GM12878 (cell line): Measurements from ENCODE around the gene PRIMPOL. TPM values are rescaled to one million over a fixed set of nuclear protein-coding genes. Genes with fewer than 3 reads are reported as not detected.
A peak's percentile ranks its signal among the peaks of the same experiment; 100 is the strongest.

Experiments
- ATAC-seq: fragments of 200-7000 bp; cut with Tn5 transposase; 3 replicates; pipeline ENCODE4 v1.9.1; 2020; ENCODE audit warnings: mild to moderate bottlenecking, moderate library complexity
- BruUV-seq: library from RNA; stranded (reverse); fragments of 400-500 nt; replicated peaks from 2 replicates; lab custom pipeline; 2021; lab: Mats Ljungman, UMichigan
- CTCF ChIA-PET: fragments of 300-600 bp; sonication (Branson Sonifier 250); formaldehyde crosslinking; extraction: SDS; loops from one replicate; lab custom pipeline; 2021; ENCODE audit warnings: inconsistent platforms; lab: Yijun Ruan, JAX
- POLR2A ChIA-PET: fragments of 350-600 bp; formaldehyde crosslinking; extraction: SDS; loops from one replicate; lab custom pipeline; 2021; ENCODE audit warnings: inconsistent platforms; lab: Charles Lee
- RAD21 ChIA-PET: fragments of 300-600 bp; sonication (Branson Sonifier 250); formaldehyde crosslinking; loops from one replicate; lab custom pipeline; 2023; ENCODE audit warnings: antibody characterized with exemption; ENCODE audit not compliant: unreplicated experiment; lab: Charles Lee
- SMC1A ChIA-PET: fragments of 300-600 bp; sonication (Branson Sonifier 250); formaldehyde crosslinking; loops from one replicate; lab custom pipeline; 2023; ENCODE audit not compliant: unreplicated experiment, uncharacterized antibody; lab: Charles Lee
- DNase-seq: peaks from one replicate; pipeline ENCODE4 v3.0.0-alpha.2; 2011; ENCODE audit warnings: low read depth, low spot score
- FAIRE-seq: peaks from 3 replicates; lab custom pipeline; 2011; peaks lifted over from hg19 to GRCh38; lab: Jason Lieb, UNC
- H2AFZ ChIP-seq: 2 replicates; pipeline ENCODE4 v1.6.0; 2011; ENCODE audit warnings: low read depth, low read length, control low read depth; ENCODE audit not compliant: control insufficient read depth
- H3K27ac ChIP-seq: 2 replicates; pipeline ENCODE4 v1.5.1; 2011; ENCODE audit warnings: control low read depth; ENCODE audit not compliant: control insufficient read depth, insufficient read depth
- H3K27me3 ChIP-seq, 2 experiments: replicated peaks in 1 of 2; 2 replicates each; pipeline versions ENCODE4 v1.6.0 to v1.6.1; 2011; ENCODE audit warnings: low read length in 1 of 2; ENCODE audit not compliant: control insufficient read depth in 2 of 2, insufficient read depth in 2 of 2
- H3K36me3 ChIP-seq, 2 experiments: 2 replicates each; pipeline ENCODE4 v1.5.1; 2011; ENCODE audit warnings: low read length in 1 of 2; ENCODE audit not compliant: control insufficient read depth in 2 of 2, insufficient read depth in 2 of 2
- H3K4me1 ChIP-seq: 2 replicates; pipeline ENCODE4 v1.6.1; 2011; ENCODE audit warnings: mild to moderate bottlenecking, low read length, moderate library complexity, mixed read lengths; ENCODE audit not compliant: control insufficient read depth, insufficient read depth
- H3K4me2 ChIP-seq: 2 replicates; pipeline ENCODE4 v1.6.0; 2011; ENCODE audit warnings: control low read depth; ENCODE audit not compliant: control insufficient read depth, insufficient read depth
- H3K4me3 ChIP-seq: fragments of 200-600 bp; sonication (generic); 2 replicates; pipeline ENCODE4 v1.5.1; 2016
- H3K79me2 ChIP-seq: 2 replicates; pipeline ENCODE4 v1.6.0; 2011; ENCODE audit warnings: low read length; ENCODE audit not compliant: control insufficient read depth, insufficient read depth
- H3K9ac ChIP-seq: 2 replicates; pipeline ENCODE4 v1.8.0; 2011; ENCODE audit warnings: low read length, control low read depth, mixed read lengths; ENCODE audit not compliant: control insufficient read depth, insufficient read depth
- H3K9me3 ChIP-seq: replicated peaks from 3 replicates; pipeline ENCODE4 v1.5.1; 2011; ENCODE audit warnings: mild to moderate bottlenecking, low read length; ENCODE audit not compliant: control insufficient read depth, insufficient read depth
- H4K20me1 ChIP-seq: 2 replicates; pipeline ENCODE4 v1.6.0; 2011; ENCODE audit not compliant: control insufficient read depth, insufficient read depth
- ATF3 ChIP-seq: IDR thresholded peaks from 2 replicates; pipeline ENCODE4 v1.6.1; 2011; ENCODE audit warnings: low read depth, mild to moderate bottlenecking, low read length, moderate library complexity, borderline replicate concordance; ENCODE audit errors: extremely low read depth
- BHLHE40 ChIP-seq, 2 experiments: fragments of 450-650 bp in 1 of 2; IDR thresholded peaks; 2 replicates each; pipeline ENCODE4 v1.6.1; 2011 to 2017; ENCODE audit warnings: low read depth in 2 of 2, borderline replicate concordance in 1 of 2, improper control_type of control experiment in 1 of 2, low read length in 1 of 2, mild to moderate bottlenecking in 1 of 2
- GABPA ChIP-seq: IDR thresholded peaks from 2 replicates; pipeline ENCODE4 v1.6.1; 2014; ENCODE audit warnings: antibody characterized with exemption, low read depth, mild to moderate bottlenecking, inconsistent platforms
- HDAC2 ChIP-seq: fragments of 200-600 bp; sonication (generic); IDR thresholded peaks from 2 replicates; pipeline ENCODE4 v1.6.1; 2017
- MEF2A ChIP-seq: IDR thresholded peaks from 2 replicates; pipeline ENCODE4 v1.6.1; 2011; ENCODE audit warnings: low read depth, mild to moderate bottlenecking, low read length, moderate library complexity; ENCODE audit not compliant: insufficient read depth
- MEF2B ChIP-seq: fragments of 450-650 bp; IDR thresholded peaks from 2 replicates; pipeline ENCODE4 v1.6.1; 2018; ENCODE audit warnings: mild to moderate bottlenecking, moderate library complexity; ENCODE audit not compliant: partially characterized antibody, poor library complexity, severe bottlenecking
- NFIC ChIP-seq: IDR thresholded peaks from 2 replicates; pipeline ENCODE4 v1.6.1; 2012; ENCODE audit warnings: low read depth, mild to moderate bottlenecking, inconsistent platforms, low read length, moderate library complexity
- RAD51 ChIP-seq: fragments of 450-650 bp; IDR thresholded peaks from 2 replicates; pipeline ENCODE4 v1.6.1; 2016; ENCODE audit warnings: moderate library complexity, mild to moderate bottlenecking, inconsistent platforms
- SMAD5 ChIP-seq: IDR thresholded peaks from 2 replicates; pipeline ENCODE4 v1.6.1; 2016; ENCODE audit warnings: antibody characterized with exemption, low read depth
- SRF ChIP-seq, 2 experiments: IDR thresholded peaks; 2 replicates each; pipeline ENCODE4 v1.6.1; 2011; ENCODE audit warnings: low read depth in 2 of 2, low read length in 2 of 2, mild to moderate bottlenecking in 1 of 2, moderate library complexity in 1 of 2
- WGBS: methylation state at CpG from one replicate; pipeline ENCODE4 v1.1.6; 2016; ENCODE audit warnings: low lambda C conversion rate; ENCODE audit not compliant: insufficient replicate concordance, insufficient coverage; ENCODE audit errors: missing lambda C conversion rate; 5-methylcytosine and 5-hydroxymethylcytosine counted together
- in situ Hi-C: fragments of 300-500 bp; cut with MboI; formaldehyde crosslinking; loops from 9 replicates; pipeline ENCODE4 v1.14.3; 2018; ENCODE audit warnings: mixed read lengths
- intact Hi-C: fragments of 100-400 bp; cut with micrococcal nuclease; formaldehyde crosslinking; loops from one replicate; pipeline ENCODE4 v1.14.2; 2022; ENCODE audit not compliant: unreplicated experiment
- polyA plus RNA-seq, 11 experiments: library from polyadenylated mRNA; depleted of rRNA in 4 of 11; unstranded in 6 of 11; stranded (reverse) in 5 of 11; fragments of >200 nt; fragmentation: Nextera tagmentation in 4 of 11; fragmentation: Illumina TruSeq in 1 of 11; extraction: Ambion mirVana in 4 of 11; extraction: Trizol in 1 of 11; gene quantifications; 1 replicate in 1 of 11; 2 replicates in 10 of 11; pipeline versions ENCODE4 v1.2.1 to v1.2.3, GENCODE V29; 2011 to 2016; ENCODE audit warnings: inconsistent platforms in 2 of 11, missing spikeins in 2 of 11, low read depth in 1 of 11
- total RNA-seq, 4 experiments: library from RNA; depleted of rRNA in 3 of 4; stranded (reverse); fragments of >200 nt in 3 of 4; fragmentation: Illumina TruSeq in 1 of 4; extraction: Trizol in 1 of 4; gene quantifications; 2 replicates each; pipeline versions ENCODE4 v1.2.1 to v1.2.3, GENCODE V29; 2013 to 2021
- TF ChIP-seq, protein P1 (sequence below): IDR thresholded peaks from 2 replicates; pipeline ENCODE4 v1.6.1; 2011; ENCODE audit warnings: borderline replicate concordance, low read depth, mild to moderate bottlenecking, moderate library complexity, mixed read lengths, low read length; ENCODE audit not compliant: insufficient read depth; ENCODE audit errors: extremely low read length

Gene PRIMPOL
- total and polyA plus RNA-seq, 10 of the 15 experiments (the other 5 are each of a cell fraction or from before 2014, with no cell fraction given), result 10.6 to 23.7 (median 14.0) TPM

GRCh38 chr4:184645904-184646610 lies 3.5 kb upstream of the PRIMPOL start:
- H3K27me3 ChIP-seq, result no peaks in the 10 kb centered on the region
- in situ Hi-C loops, result no loop called here
- peak overlapping the region; percentile 98 for H3K4me3 ChIP-seq
- BruUV-seq, result no TSS peak
- peaks cover 90% of the 10 kb centered on the region for H3K79me2 ChIP-seq
- no peaks in the 10 kb centered on the region for H4K20me1 ChIP-seq
- FAIRE-seq (no peak), DNase-seq (no peak), ATAC-seq (no peak)
- CTCF ChIA-PET, result interaction anchor here (1.7 to 2.1 kb wide), 2 partner anchors 11 to 89 kb away, joined by 3 to 8 read pairs; partner anchors contain the start of gene CENPU
- TF ChIP-seq GABPA (no peak), HDAC2 (no peak), MEF2B (peak; percentile 26), NFIC (peak; percentile 42; the same call in 1 of the 2 replicates), MEF2A (0 out of 2 replicates have a peak, but pooled peaks have one; percentile 49), ATF3 (0 out of 2 replicates have a peak, but pooled peaks have one; percentile 36), BHLHE40 (IDR thresholded peaks at IDR 0.05; ENCODE audit: borderline replicate concordance in 1 of 2, low read depth in 2 of 2, low read length in 1 of 2) (peak; percentile 19 to 77; a peak in 3 of 4 replicates), RAD51 (peak; percentile 79; the same call in 1 of the 2 replicates), SMAD5 (0 out of 2 replicates have a peak, but pooled peaks have one; percentile 23), SRF (IDR thresholded peaks at IDR 0.05; ENCODE audit: low read depth in 2 of 2, low read length in 2 of 2) (no peak)
- TF ChIP-seq, protein P1, sequence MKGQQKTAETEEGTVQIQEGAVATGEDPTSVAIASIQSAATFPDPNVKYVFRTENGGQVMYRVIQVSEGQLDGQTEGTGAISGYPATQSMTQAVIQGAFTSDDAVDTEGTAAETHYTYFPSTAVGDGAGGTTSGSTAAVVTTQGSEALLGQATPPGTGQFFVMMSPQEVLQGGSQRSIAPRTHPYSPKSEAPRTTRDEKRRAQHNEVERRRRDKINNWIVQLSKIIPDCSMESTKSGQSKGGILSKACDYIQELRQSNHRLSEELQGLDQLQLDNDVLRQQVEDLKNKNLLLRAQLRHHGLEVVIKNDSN, result peak; percentile 35
- POLR2A ChIA-PET, result interaction anchor here (1.0 to 1.3 kb wide), 2 partner anchors 29 to 168 kb away, joined by 3 to 4 read pairs; no protein-coding TSS in a partner anchor
- no peak overlapping the region for H3K27ac ChIP-seq
- intact Hi-C loops, result loop anchor here (5.0 to 10.0 kb wide), 4 partner anchors 109 to 364 kb away; no protein-coding TSS in a partner anchor
- H3K9me3 ChIP-seq, result no peaks in the 10 kb centered on the region
- SMC1A ChIA-PET, result interaction anchor here (1.0 to 2.6 kb wide), 9 partner anchors 8 to 381 kb away, joined by 3 to 9 read pairs (median 5); partner anchors contain the start of gene CENPU
- H2AFZ ChIP-seq, result no peak overlapping the region
- peak overlapping the region; percentile 78 for H3K4me2 ChIP-seq
- no peak overlapping the region; the same call in 1 of the 2 replicates for H3K9ac ChIP-seq
- peaks cover 0 to 5% of the 10 kb centered on the region in 2 experiments; a peak in 1 of 4 replicates for H3K36me3 ChIP-seq
- peaks cover 17% of the 10 kb centered on the region for H3K4me1 ChIP-seq
- RAD21 ChIA-PET, result interaction anchor here (0.6 to 3.6 kb wide), 3 partner anchors 109 to 381 kb away, joined by 3 to 23 read pairs (median 4); no protein-coding TSS in a partner anchor
- 54% methylated on average over 6 of the region's 6 CpGs for WGBS
